Iris pigment epithelial cell (primary cell): ENCODE data around the gene CNTRL.

Experiments used
- DNase-seq: peaks from one replicate; pipeline ENCODE4 v3.0.0-alpha.2; 2011; ENCODE audit warnings: low read depth

Gene CNTRL

GRCh38 chr9:121201045-121201737 is 126.4 kb downstream of the CNTRL start:
- DNase-seq: peak; percentile 16

DNA sequence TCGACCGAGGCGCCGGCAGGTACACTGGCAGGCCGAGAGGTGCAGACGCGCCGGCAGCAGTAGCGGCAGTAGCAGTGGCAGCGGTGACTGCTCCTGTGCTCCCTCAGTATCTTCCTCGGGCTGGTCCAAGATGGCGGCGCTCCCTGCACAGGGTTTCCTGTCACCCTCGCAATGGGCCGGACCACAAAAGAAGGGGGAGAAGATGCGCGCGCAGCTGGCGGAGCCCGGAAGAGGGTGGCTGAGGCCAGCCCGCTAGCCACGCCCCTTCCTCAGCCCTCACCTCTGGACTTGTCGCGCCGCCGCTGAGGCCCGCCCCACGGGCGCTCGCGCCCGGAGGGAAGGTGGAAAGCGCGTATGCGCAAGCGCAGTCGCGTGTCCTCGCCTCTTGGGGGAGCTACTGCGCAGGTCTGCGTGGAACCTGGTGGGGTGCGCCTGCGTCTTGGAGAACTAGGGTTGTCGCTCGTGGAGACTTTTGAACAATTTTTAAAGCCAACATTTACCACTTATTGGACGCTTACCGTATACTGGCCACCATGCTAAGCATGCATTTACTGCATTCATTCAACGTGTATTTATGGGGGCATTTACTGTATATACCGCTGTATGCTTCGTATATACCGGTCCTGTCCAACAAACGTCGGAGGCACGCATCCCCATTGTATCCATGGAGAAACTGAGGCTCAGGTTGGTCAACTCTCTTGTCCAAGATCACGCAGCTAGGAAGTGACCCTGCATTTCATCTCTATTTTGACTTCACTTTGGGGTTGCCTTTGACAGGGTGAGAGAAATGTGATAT is 127.2 kb downstream of the CNTRL start, which contains the start of gene RAB14:
Gene RAB14, minus strand, starts transcription at position 132 of the 796 bp plus-strand sequence. CDS start 8,457 bp downstream, outside the sequence.
- peak; percentile 97 for DNase-seq

DNA sequence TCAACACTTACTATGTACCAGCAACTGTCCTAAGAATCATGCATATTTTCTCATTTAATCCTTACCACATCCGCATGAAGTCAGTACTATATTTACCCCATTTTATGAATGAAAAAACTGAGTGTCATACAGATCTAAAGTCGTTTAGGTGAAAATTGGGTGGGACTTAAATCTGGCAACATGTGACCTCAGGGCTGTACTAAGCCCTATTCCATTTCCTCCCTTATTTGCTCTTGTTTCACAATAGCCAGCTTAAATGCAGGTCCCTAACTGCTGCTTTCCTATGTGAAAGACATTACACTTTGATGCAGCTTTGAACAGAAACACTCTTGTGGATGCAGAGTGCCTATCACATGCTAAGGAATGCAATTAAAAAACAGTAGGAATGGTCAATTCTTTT is 129.4 kb downstream of the CNTRL start:
- no peak for DNase-seq

- DNase-seq: no peak
Observed at GRCh38 chr9:121204611-121205010, 129.9 kb downstream of the CNTRL start.

GRCh38 chr9:121206516-121207370 is 132.0 kb downstream of the CNTRL start:
- peak; percentile 36 for DNase-seq

DNA sequence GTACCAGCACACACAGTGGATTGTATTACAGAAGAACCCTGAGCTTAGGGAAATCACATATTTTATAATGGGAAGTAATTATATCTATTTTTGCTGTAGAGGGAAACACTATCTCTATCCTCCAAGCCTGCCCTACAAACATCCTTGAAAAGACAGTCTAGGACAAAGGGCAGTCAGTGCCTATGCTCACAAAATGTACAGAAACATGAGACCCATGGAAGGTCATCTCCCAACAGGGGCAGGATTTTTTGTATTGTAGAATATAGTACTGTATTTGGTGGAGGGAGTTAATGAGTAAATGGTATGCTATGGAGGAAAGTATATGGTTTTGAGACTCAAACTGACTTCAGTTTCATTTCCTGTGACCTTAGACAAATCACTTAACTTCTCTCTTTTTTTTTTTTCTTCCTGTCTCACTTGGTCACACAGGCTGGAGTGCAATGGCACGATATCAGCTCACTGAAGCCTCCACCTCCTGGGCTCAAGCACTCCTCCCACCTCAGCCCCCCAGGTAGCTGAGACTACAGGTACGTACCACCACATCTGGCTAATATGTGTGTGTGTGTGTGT is 132.7 kb downstream of the CNTRL start:
- DNase-seq: no peak

DNA sequence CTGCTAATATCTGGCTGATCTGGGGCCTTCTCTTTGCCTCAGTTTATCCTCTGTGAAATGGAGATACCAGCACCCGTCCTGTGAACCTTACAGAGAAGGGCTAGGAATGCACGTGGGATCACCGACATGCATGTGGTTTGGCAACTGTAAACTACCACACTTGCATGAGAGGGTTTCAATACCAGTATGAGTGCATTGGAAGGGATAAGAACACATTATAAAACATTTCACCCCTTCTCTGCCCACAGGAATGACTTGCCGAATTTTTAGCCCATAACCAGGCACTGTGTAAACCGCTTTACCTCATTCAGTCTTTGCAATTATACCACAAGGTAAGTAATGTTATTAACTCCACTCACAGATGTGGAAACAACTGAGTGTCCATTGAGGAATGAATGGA is 135.8 kb downstream of the CNTRL start:
- no peak for DNase-seq

- DNase-seq: peak; percentile 79
Observed at GRCh38 chr9:121213136-121213806, 138.5 kb downstream of the CNTRL start.

DNA sequence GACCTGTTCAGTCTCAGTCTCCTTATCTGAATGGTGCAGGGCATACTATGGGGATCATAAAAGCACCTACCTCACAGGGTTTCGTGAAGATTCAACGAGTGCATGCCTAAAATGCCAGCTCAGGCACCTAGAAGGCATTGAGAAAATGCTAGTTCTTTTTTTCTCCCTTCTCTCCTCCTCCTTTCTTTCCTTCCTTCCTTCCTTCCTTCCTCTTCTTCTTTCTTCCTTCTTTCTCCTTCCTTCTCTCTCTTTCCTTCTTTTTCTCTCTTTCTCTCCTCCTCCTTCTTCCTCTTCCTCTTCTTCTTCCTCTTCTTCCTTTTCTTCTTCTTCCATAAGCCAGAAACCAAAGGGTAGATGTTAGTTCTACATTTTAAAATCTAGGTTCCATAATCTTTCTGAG is 139.2 kb downstream of the CNTRL start:
- no peak for DNase-seq

- no peak for DNase-seq
Observed at GRCh38 chr9:121216271-121216805, 141.6 kb downstream of the CNTRL start.

GRCh38 chr9:121217609-121218292 is 143.0 kb downstream of the CNTRL start:
- peak; percentile 67 for DNase-seq

GRCh38 chr9:121218357-121219027 is 143.7 kb downstream of the CNTRL start:
- DNase-seq: no peak

GRCh38 chr9:121219530-121219929 is 144.8 kb downstream of the CNTRL start:
- DNase-seq: no peak

GRCh38 chr9:121220996-121221663 is 146.4 kb downstream of the CNTRL start:
- no peak for DNase-seq

DNA sequence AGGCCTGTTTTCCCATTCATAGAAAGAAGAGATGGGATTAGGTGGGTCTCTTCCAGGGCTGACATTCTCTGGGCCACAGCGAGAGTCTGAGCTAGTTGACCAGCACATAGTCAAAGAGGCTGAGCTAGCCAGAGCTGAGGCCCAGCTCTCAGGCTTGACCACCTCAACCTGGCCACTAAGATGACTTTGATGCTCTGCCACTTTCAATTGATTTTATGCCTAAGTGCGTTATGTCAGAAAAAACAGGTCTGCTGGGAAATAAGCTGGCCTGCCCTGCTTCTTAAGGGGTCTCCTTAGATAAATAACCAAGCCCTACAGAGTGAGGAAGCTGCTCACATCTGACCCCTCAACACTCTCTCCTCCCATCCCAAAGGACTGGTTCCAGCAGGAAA is 146.9 kb downstream of the CNTRL start:
- no peak for DNase-seq

GRCh38 chr9:121222524-121223171 is 147.9 kb downstream of the CNTRL start:
- peak; percentile 48 for DNase-seq

DNA sequence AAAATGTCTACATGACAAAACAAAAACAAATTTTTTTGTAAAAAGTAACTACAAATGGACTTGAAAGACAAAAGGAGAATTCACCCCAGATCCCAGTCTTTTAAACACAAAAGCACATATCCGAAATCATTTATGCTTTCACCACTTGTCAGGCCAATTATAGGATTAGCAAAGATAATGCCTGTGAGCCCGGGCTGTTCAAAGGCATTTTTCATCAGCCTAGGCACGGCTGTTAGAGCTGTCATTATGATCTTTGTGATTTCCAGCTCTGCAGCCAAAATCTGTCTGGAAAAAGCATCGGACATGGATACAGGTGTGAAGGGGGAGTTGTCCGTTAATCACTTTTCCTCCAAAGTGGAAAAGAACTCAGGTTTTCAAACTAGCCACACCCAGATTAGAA is 150.5 kb downstream of the CNTRL start:
- DNase-seq: no peak

GRCh38 chr9:121226175-121226574 is 151.4 kb downstream of the CNTRL start:
- peak; percentile 34 for DNase-seq
